GM18951 (cell line): Measurements from ENCODE around the gene PRICKLE2.

Source experiments
- POLR2A ChIP-seq: IDR thresholded peaks from 4 replicates; pipeline ENCODE4 v1.6.1; 2011; ENCODE audit warnings: mild to moderate bottlenecking; ENCODE audit not compliant: insufficient read length, insufficient read depth; ENCODE audit errors: extremely low read depth
- in situ Hi-C: fragments of 300-500 bp; cut with MboI; formaldehyde crosslinking; loops from one replicate; pipeline ENCODE4 v1.12.0; 2022; ENCODE audit warnings: low sequenced_read_pairs, mixed read lengths, inconsistent platforms; ENCODE audit not compliant: unreplicated experiment

The PRICKLE2 gene

GRCh38 chr3:64086479-64087252, 138.6 kb downstream of the PRICKLE2 start:
- TF ChIP-seq POLR2A, result no peak
- in situ Hi-C loops, result no loop called here

GRCh38 chr3:64084640-64085039, 140.6 kb downstream of the PRICKLE2 start:
- in situ Hi-C loops, result no loop called here
- no peak for TF ChIP-seq POLR2A

- in situ Hi-C loops, result no loop called here
- no peak for TF ChIP-seq POLR2A
Measured at GRCh38 chr3:64083575-64083974, 141.7 kb downstream of the PRICKLE2 start.

DNA sequence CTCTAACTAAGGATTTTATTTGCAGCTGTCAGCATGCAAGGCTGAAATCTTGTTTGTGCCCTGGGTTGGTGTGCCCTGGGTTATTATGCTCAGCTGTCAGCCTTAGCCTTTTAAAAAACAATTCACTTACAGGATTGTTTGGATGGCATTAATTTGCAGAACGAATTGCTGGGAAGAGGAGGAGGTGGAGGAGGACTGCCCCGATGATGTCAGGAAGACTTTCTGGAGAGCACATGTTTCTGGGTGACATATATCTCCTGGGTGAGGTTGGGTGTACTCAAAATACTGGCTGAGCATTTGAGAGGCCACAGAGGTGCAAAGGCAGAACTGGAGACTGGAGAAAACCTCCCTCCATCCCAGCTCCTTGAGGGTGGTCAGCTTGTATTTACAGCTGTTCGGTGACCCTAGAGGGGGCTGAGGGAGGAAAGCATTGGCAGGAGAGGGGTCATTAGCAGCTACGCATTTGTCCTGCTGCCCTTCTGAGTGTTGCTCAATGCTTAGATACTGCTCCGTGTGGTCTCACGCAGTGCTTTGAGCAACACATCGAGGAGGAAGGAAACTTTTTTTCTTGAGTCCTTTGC, 142.2 kb downstream of the PRICKLE2 start:
- TF ChIP-seq POLR2A, result no peak
- in situ Hi-C loops, result no loop called here

GRCh38 chr3:64082411-64082810, 142.9 kb downstream of the PRICKLE2 start:
- TF ChIP-seq POLR2A, result no peak
- in situ Hi-C loops, result no loop called here

GRCh38 chr3:64081235-64081630, 144.0 kb downstream of the PRICKLE2 start:
- no peak for TF ChIP-seq POLR2A
- in situ Hi-C loops, result no loop called here

DNA sequence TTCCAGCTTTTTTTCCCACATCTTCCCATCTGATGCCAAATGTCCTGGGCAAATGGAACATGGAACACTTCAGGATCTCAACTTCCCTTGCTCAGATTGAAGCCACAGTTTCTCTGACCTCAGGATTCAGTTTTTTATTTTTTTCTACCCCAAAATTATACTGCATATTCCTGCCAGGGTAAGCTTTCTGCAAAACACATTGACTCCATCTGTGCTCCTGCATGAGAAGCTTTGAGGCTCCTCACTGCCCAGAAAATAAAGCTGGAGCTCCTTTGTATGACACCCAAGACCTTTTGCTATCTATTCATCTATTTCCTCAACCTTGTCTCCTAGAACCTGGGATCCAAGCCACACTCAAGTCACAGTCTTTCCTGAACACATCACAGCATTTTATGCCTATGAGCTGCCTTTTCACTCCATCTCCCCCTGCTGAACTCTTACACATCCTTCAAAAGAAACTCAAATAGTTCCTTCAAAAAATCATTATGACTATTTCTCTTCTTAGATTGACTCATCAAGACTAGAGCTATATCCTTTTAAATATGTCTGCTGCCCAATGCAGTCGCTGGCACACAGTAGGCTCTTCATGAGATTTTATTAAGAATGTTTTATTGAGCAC, 144.5 kb downstream of the PRICKLE2 start:
- no peak for TF ChIP-seq POLR2A
- in situ Hi-C loops, result no loop called here

DNA sequence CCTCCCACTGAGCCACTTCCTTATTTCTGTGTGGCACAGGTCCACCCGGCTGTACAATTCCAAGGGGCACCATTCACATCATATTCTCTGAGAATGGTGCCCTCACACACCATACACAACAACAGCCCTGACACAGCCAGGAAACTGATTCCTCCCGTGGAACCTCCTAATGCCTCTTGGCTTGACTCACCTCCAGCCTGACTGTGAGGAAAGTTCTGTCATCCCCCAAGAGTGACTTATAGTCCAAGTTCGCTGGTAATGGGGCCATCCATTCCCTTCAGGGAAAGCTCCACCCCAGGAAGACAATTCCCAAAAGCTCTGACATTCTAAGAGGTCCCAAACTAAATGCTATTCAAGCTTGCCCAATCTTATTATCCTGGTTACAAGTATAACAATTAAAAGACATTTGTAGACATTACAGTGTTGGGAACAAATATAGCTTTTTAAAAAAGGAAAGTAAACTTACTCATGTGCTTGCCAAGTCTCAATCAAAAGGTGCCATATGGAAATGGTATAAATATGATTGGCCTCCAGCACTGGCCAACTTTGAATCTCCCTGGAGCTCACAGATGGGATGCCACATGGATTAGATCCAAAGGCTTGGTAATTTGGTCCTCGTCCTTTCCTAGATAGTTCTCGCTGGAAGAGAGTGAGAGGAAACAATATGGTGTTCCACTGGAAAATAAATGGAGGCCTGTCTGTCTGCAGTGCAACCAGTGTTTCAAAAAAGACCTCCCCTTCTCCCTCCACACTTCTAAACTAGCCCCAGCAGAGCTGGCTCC, 145.7 kb downstream of the PRICKLE2 start:
- in situ Hi-C loops, result no loop called here
- no peak for TF ChIP-seq POLR2A

- no peak for TF ChIP-seq POLR2A
- in situ Hi-C loops, result no loop called here
Measured at GRCh38 chr3:64078966-64079365, 146.3 kb downstream of the PRICKLE2 start.

- in situ Hi-C loops, result no loop called here
- TF ChIP-seq POLR2A, result no peak
Measured at GRCh38 chr3:64074895-64075679, 150.2 kb downstream of the PRICKLE2 start.

DNA sequence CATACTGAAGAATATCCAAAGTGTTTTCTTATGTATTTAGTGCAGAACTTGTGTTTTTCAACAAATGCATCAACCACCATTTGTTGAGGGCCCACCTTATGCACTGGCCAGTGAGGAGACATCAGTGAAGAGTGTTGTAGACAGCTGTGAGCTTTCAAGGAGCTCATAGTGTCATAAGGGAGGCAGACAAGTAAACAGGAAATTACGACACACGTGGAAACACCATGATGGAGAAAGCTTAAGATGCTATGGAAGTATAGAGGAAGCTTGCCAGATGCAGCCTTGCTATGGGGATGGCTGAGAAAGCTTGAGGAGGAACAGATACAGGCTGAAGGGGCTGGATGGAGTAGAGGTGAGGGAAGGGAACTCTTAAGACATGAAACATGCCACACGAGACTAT, 151.2 kb downstream of the PRICKLE2 start:
- in situ Hi-C loops, result no loop called here
- no peak for TF ChIP-seq POLR2A

GRCh38 chr3:64073158-64073761, 152.0 kb downstream of the PRICKLE2 start:
- in situ Hi-C loops, result no loop called here
- no peak for TF ChIP-seq POLR2A
